DMS53 treated with DMSO at 0.1 percent for 48 hours (cell line): ENCODE results near the gene CYP2U1.
"Not testable (repeated sequence)": the region's sequence is repeated elsewhere in the genome, so short reads cannot be mapped to it uniquely, and the experiment has no call there.

Experiments
- DNase-seq: peaks from one replicate; lab custom pipeline; 2025; ENCODE audit not compliant: unreplicated experiment; lab: John Stamatoyannopoulos, UW

CYP2U1 gene

DNA sequence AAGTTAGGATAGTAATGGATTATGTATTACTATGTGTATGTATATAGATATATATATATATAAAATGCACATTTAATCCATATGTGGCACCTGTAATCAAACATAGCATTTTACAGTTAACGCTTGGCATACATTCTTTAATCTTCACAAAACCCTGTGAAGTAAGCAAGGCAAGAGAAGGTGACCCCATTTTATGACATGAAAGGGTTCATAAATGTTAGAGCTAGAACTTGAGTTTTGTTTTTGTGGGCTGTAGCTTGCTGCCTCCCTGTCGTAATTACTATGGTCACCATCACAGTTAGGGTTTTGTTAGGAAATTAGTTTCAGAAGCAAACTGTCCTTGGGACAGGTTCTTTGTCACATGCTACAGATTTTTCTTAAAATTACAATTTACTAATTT lies 13.8 kb upstream of the CYP2U1 start:
- DNase-seq = no peak

DNA sequence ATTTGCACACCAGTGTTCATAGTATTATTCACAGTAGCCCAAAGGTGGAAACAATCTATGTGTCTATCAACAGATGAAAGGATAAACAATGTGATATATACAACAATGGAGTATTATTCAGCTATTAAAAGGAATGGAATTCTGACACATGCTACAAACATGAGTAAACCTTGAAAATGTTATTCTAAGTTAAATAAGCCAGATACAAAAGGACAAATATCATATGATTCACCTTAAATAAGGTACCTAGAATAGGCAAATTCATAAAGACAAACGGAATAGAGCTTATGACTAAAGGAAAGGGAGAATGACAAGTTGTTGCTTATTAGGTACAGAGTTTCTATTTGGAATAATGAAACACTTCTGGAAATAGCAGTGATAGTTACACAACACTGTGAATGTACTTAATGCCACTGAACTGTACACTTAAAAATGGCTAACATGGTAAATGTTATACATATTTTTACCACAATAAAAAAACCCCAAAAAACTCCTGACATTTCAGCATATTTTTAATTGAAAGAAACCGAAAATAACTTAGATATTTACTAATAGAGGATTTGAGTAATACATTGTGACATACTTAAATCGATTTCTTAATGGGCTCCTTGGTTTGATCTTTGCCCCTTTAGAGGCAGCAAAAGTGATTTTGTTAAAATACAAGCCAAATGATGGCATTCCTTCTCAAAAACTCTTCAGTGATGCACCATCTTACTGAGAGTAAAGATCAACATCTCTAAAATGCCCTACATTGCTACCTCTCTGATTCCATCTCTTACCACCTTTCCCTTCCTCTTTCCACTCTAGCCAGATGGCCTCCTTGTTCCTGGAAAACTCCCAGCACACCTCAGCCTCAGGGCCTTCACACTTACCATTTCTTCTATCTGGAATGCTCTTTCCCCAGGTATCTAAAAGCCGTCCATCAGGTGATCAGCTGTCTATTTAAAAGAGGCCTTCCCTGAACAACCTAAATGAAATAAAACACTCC lies 8.6 kb upstream of the CYP2U1 start:
- DNase-seq = no peak

DNA sequence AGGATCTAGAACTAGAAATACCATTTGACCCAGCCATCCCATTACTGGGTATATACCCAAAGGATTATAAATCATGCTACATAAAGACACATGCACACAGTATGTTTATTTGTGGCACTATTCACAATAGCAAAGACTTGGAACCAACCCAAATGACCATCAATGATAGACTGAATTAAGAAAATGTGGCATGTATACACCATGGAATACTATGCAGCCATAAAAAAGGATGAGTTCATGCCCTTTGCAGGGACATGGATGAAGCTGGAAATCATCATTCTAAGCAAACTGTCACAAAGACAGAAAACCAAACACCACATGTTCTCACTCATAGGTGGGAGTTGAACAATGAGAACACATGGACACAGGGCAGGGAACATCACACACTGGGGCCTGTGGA lies 5.6 kb upstream of the CYP2U1 start:
- not testable (repeated sequence) for DNase-seq

DNA sequence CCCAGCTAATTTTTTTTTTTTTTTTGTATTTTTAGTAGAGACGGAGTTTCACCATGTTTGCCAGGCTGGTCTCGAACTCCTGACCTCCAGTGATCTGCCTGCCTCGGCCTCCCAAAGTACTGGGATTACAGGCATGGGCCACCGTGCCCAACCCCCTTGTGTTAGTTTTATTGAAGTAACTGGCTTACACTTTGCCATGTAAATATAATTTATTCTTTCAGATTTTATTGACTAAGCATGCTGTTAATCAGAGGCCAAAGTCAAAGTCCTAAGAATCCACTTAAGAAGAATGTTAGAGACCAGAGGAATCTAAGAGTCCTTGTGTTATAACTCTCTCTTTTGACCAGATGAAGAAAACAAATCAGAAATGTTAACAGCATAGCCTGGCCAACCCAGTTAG lies 4.5 kb upstream of the CYP2U1 start:
- DNase-seq = not testable (repeated sequence)

DNA sequence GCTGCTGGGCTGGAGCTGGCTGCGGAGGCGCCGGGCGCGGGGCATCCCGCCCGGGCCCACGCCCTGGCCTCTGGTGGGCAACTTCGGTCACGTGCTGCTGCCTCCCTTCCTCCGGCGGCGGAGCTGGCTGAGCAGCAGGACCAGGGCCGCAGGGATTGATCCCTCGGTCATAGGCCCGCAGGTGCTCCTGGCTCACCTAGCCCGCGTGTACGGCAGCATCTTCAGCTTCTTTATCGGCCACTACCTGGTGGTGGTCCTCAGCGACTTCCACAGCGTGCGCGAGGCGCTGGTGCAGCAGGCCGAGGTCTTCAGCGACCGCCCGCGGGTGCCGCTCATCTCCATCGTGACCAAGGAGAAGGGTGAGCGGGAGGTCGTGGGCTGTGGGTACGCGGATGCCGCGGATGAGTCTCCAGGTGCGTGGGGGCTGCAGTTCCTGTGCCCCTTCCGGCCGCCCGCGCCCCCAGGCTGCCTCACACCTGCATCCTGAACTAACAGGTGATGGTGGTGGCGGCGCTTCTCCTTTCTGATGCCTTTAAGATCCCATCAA lies 499 bp downstream of the CYP2U1 start:
- no peak for DNase-seq

DNA sequence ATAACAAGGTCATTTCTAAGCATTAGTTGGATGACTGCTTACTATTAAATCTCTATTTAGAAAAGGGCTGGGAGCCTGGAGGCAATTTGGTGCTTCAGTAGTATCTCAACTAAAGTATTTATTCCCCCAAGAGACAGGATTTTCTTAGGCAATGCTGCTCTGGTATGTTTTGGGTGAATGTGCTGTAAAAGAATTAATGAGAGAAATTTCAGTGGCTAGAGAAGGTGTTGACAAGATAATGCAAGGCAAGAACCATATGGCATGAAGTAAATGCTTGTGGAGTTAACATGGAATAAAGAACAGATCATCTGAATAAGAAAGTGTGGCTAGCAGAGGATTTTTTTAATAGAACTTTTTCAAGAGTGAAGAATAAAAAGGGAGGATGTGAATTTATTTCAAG lies 3.9 kb downstream of the CYP2U1 start:
- DNase-seq = no peak

DNA sequence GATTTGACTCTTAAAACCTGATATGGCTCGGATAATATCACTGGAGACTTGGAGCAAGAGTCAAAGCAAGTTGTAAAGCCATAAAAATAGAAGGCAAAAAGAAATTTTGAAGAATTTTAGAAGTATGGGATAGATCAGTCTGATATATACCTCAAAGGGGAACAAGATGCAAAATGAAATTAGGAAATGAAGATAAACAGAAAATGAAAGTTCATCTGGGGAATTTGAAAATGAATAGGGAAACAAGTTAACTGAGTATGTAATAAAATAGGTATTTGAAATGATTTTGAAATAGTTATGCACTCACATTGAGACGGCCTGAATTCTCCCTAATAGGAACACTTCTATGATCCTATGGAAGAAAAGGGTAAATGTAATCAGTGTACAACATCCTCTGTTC lies 5.7 kb downstream of the CYP2U1 start:
- DNase-seq = no peak

DNA sequence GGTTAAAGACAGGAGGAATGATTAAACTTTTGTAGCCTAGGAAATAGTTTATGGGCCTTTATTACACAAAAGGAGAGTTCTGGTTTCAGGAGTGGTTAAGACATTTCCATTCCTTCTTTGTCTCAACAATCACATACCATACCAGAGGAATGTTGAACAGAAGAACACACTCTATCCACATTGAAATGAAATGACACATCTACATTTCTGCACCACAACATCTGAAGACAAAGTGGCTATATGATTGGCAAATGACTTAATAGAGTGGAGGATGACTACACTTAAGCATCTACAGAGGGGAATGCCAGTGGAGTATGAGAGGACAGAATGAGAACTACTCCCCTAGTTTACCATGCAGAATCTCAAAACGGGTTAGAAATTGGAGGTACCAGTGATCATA lies 8.0 kb downstream of the CYP2U1 start:
- DNase-seq = no peak

DNA sequence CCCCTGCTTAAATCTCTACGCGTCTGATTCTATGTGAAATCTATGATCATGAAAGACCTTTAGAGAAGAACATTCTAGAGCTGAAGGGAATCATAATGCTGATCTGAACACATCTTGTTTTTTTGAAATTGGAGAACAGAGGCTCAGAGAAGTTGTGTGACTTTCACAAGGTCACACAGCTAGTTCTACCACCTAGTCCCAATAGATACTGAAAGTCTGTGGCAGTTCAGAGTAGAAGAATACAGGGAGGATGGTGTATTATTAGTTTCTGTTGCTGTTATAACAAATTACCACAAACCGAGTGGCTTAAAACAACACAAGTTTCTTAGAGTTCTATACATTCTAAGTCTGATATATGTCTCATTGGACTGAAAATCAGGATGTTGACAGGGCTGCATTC lies 14.5 kb downstream of the CYP2U1 start:
- no peak for DNase-seq

DNA sequence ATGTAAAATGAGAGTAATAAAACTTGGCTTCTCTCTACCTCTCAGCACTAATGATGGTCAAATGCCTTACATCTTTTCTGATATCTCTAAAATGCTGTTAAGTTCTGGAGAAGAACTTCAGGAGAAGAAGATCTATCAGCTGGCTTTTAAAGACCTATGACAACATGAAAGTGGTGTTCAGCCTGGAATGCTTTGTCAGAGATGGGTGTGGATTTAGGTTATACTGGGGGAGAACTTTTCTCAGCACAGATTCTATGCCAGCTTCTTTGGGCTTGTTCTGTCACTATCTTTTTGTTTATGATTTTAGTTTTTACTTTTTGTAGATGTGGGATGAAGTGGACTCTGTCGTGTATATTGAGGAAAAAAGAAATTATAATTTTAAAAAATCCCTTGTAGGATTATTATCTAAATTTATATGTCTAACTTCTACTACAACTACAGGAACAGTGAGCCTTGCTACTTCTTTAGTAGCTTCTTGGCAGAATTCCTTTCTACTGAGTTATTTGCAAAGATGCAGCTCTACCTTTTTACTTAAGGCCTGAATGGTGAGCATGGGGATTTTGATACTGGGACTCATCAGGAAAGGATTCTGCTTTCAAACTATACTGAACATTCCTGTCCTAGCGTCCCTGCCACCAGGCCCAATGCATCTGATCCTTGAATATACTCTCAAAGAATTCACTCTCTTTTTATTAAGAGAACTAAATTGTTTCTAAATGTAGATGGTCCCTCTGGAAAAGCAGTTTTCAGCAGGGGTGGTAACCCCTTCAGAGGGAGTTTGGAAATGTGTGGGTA lies 19.6 kb downstream of the CYP2U1 start:
- DNase-seq = no peak

DNA sequence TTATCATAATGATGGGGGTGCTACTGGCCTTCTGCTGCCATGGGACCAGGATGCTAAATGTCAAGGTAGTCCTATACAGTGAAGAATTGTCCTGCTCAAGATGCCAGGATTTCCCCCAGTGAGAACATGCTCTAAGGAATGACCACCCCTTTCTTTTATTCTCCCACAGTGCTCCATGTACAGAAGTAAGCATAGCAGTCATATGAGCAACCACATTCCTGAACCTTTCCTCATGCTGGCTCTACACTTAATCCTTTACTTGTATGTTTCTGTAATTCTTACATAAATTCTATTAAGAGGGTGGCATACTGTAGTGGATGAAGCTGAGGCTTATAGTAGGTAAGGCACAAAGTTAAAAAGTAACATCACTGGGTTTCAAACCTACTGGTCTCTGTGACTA lies 20.2 kb downstream of the CYP2U1 start:
- DNase-seq = no peak

DNA sequence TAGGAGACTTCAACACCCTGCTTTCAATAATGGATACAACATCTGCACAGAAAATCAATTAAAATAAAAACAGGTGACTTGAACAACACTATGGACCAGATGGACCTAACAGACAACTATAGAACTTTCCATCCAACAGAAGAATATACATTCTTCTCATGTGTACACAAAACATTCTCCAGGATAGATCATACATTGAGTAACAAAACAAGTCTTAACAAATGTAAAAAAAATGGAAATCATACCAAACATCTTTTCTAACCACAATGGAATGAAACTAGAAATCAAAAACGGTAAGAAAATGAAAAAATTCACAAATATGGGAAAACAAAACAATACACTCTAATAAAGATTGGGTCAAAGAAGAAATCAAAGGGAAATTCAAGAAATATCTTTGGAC lies 24.7 kb downstream of the CYP2U1 start:
- no peak for DNase-seq

DNA sequence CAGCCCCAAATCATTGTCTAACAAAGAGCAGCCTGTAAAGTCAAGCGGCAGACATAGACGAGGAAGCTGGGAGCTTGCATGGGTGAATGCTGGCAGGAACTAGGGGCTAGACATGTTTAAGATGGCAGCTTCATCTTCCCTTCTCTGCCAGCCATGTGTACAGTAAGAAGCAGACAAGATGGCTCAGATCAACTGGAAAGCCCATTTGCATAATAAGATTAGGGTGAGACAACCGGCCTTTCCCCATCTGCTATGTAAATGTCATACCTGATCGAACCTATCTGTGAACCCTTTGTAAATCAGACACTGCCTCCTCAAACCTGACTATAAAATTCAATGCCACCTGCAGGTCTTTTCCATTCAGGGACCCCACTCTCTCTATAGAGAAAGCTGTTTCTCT lies 35.6 kb downstream of the CYP2U1 start:
- DNase-seq = no peak

DNA sequence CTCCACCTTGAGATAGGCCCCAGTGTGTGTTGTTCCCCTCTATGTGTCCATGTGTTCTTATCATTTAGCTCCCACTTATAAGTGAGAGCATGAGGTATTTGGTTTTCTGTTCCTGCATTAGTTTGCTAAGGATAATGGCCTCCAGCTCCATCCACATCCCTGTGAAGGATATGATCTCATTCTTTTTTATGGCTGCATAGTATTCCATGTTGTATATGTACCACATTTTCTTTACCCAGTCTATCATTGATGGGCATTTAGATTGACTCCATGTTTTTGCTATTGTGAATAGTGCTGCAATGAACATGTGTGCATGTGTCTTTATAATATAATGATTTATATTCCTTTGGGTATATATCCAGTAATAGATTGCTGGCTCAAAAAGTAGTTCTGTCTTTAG lies 36.2 kb downstream of the CYP2U1 start:
- DNase-seq = not testable (repeated sequence)

DNA sequence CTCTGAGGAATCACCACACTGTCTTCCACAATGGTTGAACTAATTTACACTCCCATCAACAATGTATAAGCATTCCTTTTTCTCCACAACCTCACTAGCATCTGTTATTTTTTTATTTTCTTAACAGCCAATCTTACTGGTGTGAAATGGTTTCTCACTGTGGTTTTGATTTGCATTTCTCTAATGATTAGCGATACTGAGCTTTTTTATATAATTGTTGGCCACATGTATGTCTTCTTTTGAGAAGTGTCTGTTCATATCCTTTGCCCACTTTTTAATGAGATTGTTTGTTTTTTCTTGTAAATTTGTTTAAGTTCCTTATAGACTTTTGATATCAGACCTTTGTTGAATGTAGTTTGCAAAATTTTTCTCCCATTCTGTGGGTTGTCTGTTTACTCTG lies 36.6 kb downstream of the CYP2U1 start:
- not testable (repeated sequence) for DNase-seq

DNA sequence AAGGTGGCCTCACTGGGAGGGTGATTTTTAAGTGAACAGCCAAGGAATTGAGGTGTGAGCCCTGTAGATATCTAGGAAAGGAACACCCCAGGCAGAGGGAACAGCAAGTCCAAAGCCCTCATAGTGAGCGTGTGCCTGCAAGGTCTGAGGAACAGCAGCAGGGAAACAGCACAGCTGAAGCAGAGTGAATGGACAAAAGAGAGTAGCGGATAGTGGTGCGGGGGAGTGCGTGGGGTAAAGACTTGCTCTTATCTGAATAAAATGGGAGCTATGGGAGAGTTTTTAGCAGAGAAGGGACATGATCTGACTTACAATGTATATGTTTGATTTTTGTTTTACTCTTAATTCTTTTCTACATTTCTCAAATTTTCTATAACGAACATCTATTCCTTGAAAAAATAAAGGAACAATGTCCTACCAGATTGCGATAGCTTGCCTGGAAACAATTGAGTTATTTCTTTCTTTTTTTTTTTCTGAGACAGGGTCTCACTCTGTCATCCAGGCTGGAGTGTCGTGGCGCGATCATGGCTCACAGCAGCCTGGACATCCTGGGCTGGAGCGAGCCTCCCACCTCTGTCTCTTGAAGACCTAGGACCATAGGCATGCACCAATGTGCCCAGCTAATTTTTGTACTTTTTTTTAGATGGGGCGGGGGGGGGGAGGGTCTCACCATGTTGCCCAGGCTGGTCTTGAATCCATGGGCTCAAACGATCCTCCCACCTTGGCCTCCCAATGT lies 38.9 kb downstream of the CYP2U1 start:
- DNase-seq = no peak

DNA sequence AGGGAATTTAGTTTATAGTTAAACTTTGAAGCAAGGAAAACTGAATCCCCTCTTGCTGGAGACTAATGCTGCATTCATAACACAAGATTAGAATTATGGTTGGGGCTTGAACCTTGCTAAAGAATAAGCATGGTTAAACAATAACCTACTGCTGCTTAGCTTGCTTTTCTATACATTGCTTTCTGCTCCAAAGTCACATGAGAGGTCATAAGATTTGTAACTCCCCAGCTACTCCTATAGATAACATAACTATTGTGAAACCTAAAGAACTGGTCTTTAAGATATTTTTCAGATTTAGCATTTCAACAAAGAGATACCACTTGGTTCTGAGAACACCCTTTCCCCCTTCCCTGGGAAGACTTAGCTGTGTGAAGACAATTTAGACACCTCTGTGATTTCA lies 41.3 kb downstream of the CYP2U1 start:
- DNase-seq = no peak

DNA sequence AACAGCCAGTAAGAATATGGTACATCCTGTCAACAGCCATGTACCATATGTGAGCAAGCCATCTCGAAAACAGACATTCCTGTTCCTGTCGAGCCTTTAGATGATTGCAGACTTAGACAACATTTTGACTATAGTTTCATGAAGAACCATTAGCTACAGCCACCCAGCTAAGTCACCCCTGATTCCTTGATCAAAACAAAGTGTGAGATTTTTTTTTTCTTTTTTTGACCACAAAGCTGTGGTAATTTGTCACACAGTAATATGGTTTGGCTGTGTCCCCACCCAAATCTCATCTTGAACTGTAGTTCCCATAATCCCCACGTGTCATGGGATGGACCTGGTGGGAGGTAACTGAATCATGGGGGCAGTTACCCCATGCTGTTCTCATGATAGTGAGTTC lies 43.2 kb downstream of the CYP2U1 start:
- no peak for DNase-seq

DNA sequence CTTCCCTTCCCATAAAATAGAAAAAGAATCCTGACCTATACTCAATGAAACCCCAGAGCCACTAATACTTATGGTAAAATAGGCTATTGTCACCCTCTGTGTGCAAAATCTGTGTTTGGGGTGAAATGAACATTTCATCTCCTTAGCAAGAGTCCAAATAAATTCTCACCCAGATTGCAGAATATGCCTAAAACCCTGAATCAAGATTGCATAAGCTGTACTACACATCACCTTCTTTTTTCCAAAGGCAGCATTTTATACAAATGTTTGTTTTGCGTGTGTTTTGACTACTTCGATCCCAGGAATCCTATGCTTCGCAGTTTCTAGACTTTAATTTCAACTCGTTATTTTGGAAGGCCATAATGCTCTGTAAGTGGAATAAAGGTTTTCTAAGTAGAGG lies 46.1 kb downstream of the CYP2U1 start:
- no peak for DNase-seq

DNA sequence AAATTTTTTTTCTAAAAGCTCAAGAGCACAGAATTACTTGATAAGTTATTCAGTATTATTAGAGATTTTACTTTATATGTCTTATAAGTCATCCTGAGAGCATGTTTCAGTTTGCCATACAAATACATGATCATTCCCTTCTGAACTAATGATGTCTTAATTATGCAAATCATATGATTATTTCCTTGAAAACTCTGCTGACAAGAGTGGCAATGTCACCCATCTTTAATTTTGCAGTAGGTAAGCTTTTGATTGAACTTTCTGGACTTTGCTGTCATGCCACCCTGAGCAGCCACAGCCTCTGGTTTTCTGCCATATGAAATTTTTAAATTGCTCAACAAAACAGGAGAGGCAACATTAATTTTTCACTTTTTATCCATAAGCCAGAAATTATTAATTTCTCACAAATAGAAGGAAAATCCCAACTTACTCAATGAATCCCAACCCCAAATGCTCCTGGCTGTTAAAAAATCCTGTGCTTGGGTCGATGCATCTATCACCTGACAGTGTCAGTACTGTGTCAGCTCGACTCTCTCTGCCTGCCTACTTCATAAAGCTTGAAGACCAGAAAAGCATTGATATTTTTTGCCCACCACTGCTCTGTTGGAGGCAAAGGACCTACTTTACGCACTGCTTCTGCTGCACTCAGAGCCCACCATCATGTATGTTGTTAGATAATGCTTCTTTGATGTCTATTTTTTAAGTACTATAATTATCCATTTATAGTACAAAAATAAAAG lies 46.8 kb downstream of the CYP2U1 start:
- DNase-seq = no peak
